ENCODE results near the gene NUCB2. TPM values are rescaled to one million over a fixed set of nuclear protein-coding genes. Genes with fewer than 3 reads are reported as not detected.

The NUCB2 gene
- total and polyA plus RNA-seq, 2 donors (not counting 3 experiments of a cell fraction or from before 2014, with no cell fraction given), result 41.9 to 114 TPM

DNA sequence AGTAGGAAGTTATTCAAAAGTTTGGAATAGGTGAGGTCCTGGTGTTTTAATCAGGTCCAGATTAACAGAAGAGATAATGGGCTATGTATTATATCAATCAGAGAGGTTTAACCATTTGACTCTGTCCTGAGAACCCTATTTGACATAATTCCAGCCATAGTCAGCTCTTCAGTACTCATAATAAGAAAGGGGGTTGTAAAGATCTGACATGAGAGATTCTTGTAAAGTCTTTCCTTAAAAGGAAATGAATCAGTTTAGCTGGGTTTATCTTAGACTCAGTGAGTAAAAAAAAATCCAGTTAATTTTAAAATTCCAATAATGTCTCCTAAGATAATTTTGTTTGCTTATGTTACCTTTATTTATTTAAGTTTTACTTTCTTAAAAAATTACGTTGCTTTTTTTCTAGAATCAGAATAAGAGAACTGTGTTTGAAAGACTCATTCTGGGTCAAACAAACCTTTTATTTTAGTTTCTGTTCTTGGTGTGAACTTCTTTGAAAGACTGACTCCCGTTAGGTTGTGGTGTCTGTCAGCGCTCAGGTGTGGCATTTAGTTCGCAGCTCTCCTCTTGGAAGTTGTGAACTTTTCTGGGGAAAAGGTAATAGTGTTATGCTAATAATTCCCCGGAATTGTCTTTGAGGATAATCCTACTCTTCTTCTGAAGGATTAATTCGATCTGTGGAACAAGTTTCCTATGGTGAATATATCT is 20.5 kb downstream of the NUCB2 start:
- ChIA-PET POLR2A (no interaction called here), CTCF (interaction anchor here (1.0 to 1.3 kb wide), 2 partner anchors 12 to 67 kb away, joined by 3 read pairs; no protein-coding TSS in a partner anchor)
- intact Hi-C loops (cut with micrococcal nuclease), result no loop called here
- Histone ChIP-seq H2AFZ (ENCODE audit: low read depth, low read length) (no peak overlapping the region), H3K27ac (ENCODE audit: insufficient read depth, low read depth, low read length) (no peak overlapping the region), H3K4me2 (ENCODE audit: insufficient read depth, low read length) (no peak overlapping the region), H3K36me3 (ENCODE audit: control insufficient read depth in 2 of 2, extremely low read depth in 1 of 2, insufficient read depth in 2 of 2, low read length in 2 of 2) (peaks cover 2 to 4% of the 10 kb centered on the region in 2 experiments), H3K4me1 (ENCODE audit: control insufficient read depth, extremely low read depth, insufficient read depth, low read length) (no peaks in the 10 kb centered on the region), H3K9ac (replicated peaks; ENCODE audit: extremely low read depth, insufficient read depth, low read length) (no peak overlapping the region), H3K9me3 (replicated peaks; ENCODE audit: control insufficient read depth, insufficient read depth, low read length) (no peaks in the 10 kb centered on the region), H3K79me2 (ENCODE audit: control insufficient read depth, insufficient read depth, low read length) (no peaks in the 10 kb centered on the region), H3K9me1 (replicated peaks; ENCODE audit: control insufficient read depth, extremely low read depth, insufficient read depth, low read length) (no peaks in the 10 kb centered on the region), H4K20me1 (replicated peaks; ENCODE audit: control insufficient read depth, extremely low read depth, insufficient read depth, low read length) (no peaks in the 10 kb centered on the region), H3K27me3 (ENCODE audit: control insufficient read depth in 2 of 2, insufficient read depth in 2 of 2, low read length in 2 of 2) (no peaks in the 10 kb centered on the region), H3K4me3 (replicated peaks in 1 of 3; ENCODE audit: insufficient read depth in 1 of 3, low read depth in 1 of 3, low read length in 3 of 3) (no peak overlapping the region)
- DNase-seq (ENCODE audit: low read depth, low spot score), result no peak
- FAIRE-seq, result no peak
- BruUV-seq (replicated peaks), result no TSS peak
- TF ChIP-seq, protein P1, sequence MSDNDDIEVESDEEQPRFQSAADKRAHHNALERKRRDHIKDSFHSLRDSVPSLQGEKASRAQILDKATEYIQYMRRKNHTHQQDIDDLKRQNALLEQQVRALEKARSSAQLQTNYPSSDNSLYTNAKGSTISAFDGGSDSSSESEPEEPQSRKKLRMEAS (IDR thresholded peaks at IDR 0.05; ENCODE audit: insufficient read depth, insufficient read length), result no peak
- TF ChIP-seq, protein P2, sequence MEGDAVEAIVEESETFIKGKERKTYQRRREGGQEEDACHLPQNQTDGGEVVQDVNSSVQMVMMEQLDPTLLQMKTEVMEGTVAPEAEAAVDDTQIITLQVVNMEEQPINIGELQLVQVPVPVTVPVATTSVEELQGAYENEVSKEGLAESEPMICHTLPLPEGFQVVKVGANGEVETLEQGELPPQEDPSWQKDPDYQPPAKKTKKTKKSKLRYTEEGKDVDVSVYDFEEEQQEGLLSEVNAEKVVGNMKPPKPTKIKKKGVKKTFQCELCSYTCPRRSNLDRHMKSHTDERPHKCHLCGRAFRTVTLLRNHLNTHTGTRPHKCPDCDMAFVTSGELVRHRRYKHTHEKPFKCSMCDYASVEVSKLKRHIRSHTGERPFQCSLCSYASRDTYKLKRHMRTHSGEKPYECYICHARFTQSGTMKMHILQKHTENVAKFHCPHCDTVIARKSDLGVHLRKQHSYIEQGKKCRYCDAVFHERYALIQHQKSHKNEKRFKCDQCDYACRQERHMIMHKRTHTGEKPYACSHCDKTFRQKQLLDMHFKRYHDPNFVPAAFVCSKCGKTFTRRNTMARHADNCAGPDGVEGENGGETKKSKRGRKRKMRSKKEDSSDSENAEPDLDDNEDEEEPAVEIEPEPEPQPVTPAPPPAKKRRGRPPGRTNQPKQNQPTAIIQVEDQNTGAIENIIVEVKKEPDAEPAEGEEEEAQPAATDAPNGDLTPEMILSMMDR (IDR thresholded peaks at IDR 0.05; ENCODE audit: extremely low read depth in 1 of 2, insufficient read depth in 1 of 2, low read depth in 1 of 2, low read length in 2 of 2), result no peak
- TF ChIP-seq POLR2AphosphoS5 (IDR thresholded peaks at IDR 0.05; ENCODE audit: insufficient read depth, low read depth, low read length), result no peak
- TF ChIP-seq POLR2A (IDR thresholded peaks at IDR 0.05; ENCODE audit: low read depth, low read length), result no peak
- TF ChIP-seq JUN (IDR thresholded peaks at IDR 0.05; ENCODE audit: borderline replicate concordance, insufficient read depth, insufficient read length, low read depth), result no peak
- no peak for TF ChIP-seq FOS (IDR thresholded peaks at IDR 0.05; ENCODE audit: borderline replicate concordance, insufficient read depth, low read length)
- no peak for TF ChIP-seq MYC (IDR thresholded peaks at IDR 0.05; ENCODE audit: low read depth, low read length)
- TF ChIP-seq EZH2 (IDR thresholded peaks at IDR 0.05; ENCODE audit: borderline replicate concordance, low read depth, low read length, severe bottlenecking), result no peak
- no peak for TF ChIP-seq GATA2 (IDR thresholded peaks at IDR 0.05; ENCODE audit: insufficient read depth, insufficient read length, low read depth, low read length)
- dilution Hi-C loops (cut with MboI; ENCODE audit: extremely low pct_ligation_motif_present, low sequenced_read_pairs), result no loop called here
